K562 (cell line): ENCODE data around the gene UBR3. TPM values are rescaled to one million over a fixed set of nuclear protein-coding genes. Genes with fewer than 3 reads are reported as not detected.
A peak's percentile ranks its signal among the peaks of the same experiment; 100 is the strongest.

Experiments used
- ARID3B ChIP-seq: fragments of 250-450 bp; sonication (Bioruptor Pico); IDR thresholded peaks from 2 replicates; pipeline ENCODE4 v1.4.0; 2020; ENCODE audit warnings: borderline replicate concordance
- CAMTA2 ChIP-seq: fragments of 250-450 bp; sonication (Bioruptor Pico); conservative IDR thresholded peaks from 2 replicates; pipeline ENCODE4 v1.5.1; 2022
- CGGBP1 ChIP-seq: fragments of 250-450 bp; sonication (Bioruptor Pico); IDR thresholded peaks from 2 replicates; pipeline ENCODE4 v1.9.0; 2021; ENCODE audit warnings: mild to moderate bottlenecking
- DACH1 ChIP-seq: fragments of 450-650 bp; IDR thresholded peaks from 2 replicates; pipeline ENCODE4 v1.6.1; 2018; ENCODE audit not compliant: partially characterized antibody
- ELF2 ChIP-seq: fragments of 250-450 bp; sonication (Bioruptor Pico); IDR thresholded peaks from 2 replicates; pipeline ENCODE4 v1.5.0; 2021; ENCODE audit warnings: mild to moderate bottlenecking
- FOXO4 ChIP-seq: fragments of 450-650 bp; formaldehyde crosslinking; IDR thresholded peaks from 2 replicates; pipeline ENCODE4 v1.4.0; 2020; ENCODE audit warnings: mild to moderate bottlenecking, moderate library complexity
- HMGN3 ChIP-seq: IDR thresholded peaks from 2 replicates; pipeline ENCODE4 v1.6.1; 2011; ENCODE audit warnings: borderline replicate concordance, low read depth, mild to moderate bottlenecking, mixed read lengths, low read length; ENCODE audit not compliant: insufficient read length; ENCODE audit errors: extremely low read depth
- KLF10 ChIP-seq: fragments of 250-450 bp; sonication (Bioruptor Pico); IDR thresholded peaks from 2 replicates; pipeline ENCODE4 v1.6.1; 2021; ENCODE audit warnings: matching md5 sums
- NFRKB ChIP-seq: fragments of 450-650 bp; IDR thresholded peaks from 2 replicates; pipeline ENCODE4 v1.6.1; 2016; ENCODE audit warnings: low read depth
- PRMT5 ChIP-seq: sonication (generic); formaldehyde crosslinking; IDR thresholded peaks from 2 replicates; pipeline ENCODE4 v1.5.0; 2020; ENCODE audit warnings: missing genetic modification reagents
- STAG1 ChIP-seq: sonication (generic); formaldehyde crosslinking; IDR thresholded peaks from 2 replicates; pipeline ENCODE4 v1.5.0; 2020; ENCODE audit warnings: missing genetic modification reagents, borderline replicate concordance
- ZNF124 ChIP-seq: sonication (generic); formaldehyde crosslinking; IDR thresholded peaks from 2 replicates; pipeline ENCODE4 v1.8.1; 2022; ENCODE audit warnings: missing genetic modification reagents
- ZNF24 ChIP-seq: fragments of 450-650 bp; IDR thresholded peaks from 2 replicates; pipeline ENCODE4 v1.6.1; 2016
- polyA plus RNA-seq, 8 experiments: library from polyadenylated mRNA; depleted of rRNA in 4 of 8; stranded (reverse) in 5 of 8; unstranded in 3 of 8; fragments of >200 nt; fragmentation: Nextera tagmentation in 2 of 8; fragmentation: Illumina TruSeq in 1 of 8; extraction: Ambion mirVana in 2 of 8; extraction: Trizol in 1 of 8; gene quantifications; 2 replicates each; pipeline versions ENCODE4 v1.2.1 to v1.2.3, GENCODE V29; 2011 to 2014; ENCODE audit warnings: inconsistent platforms in 1 of 8, missing spikeins in 1 of 8
- total RNA-seq, 7 experiments: library from RNA; depleted of rRNA in 6 of 7; stranded (reverse); fragments of >200 nt in 6 of 7; fragmentation: Illumina TruSeq in 2 of 7; extraction: Trizol in 2 of 7; gene quantifications; 2 replicates each; pipeline versions ENCODE4 v1.2.1 to v1.2.3, GENCODE V29; 2011 to 2021; ENCODE audit warnings: low replicate concordance in 1 of 7
- TF ChIP-seq, protein P1 (sequence below), 3 experiments: fragments of 200-800 bp in 1 of 3; fragments of 250-450 bp in 1 of 3; fragments of 450-650 bp in 1 of 3; sonication (Bioruptor Pico) in 1 of 3; sonication (Bioruptor generic) in 1 of 3; formaldehyde crosslinking in 1 of 3; IDR thresholded peaks; 2 replicates each; pipeline versions ENCODE4 v1.6.1 to v1.8.0; 2016 to 2022; ENCODE audit warnings: mild to moderate bottlenecking in 2 of 3, missing genetic modification characterization in 2 of 3, missing compliant biosample characterization in 1 of 3, moderate library complexity in 1 of 3

Gene UBR3
- total and polyA plus RNA-seq, 9 of the 15 experiments (the other 6 are each of a cell fraction or from before 2014, with no cell fraction given), result 14.4 to 63.5 (median 40.4) TPM

- TF ChIP-seq ELF2, result peak; percentile 86
- TF ChIP-seq FOXO4 (CRISPR knock-in tag), result no peak
- no peak for TF ChIP-seq KLF10 (CRISPR knock-in tag)
- peak; percentile 45 for TF ChIP-seq DACH1
- no peak for TF ChIP-seq PRMT5 (CRISPR knock-in tag)
- TF ChIP-seq, protein P1, sequence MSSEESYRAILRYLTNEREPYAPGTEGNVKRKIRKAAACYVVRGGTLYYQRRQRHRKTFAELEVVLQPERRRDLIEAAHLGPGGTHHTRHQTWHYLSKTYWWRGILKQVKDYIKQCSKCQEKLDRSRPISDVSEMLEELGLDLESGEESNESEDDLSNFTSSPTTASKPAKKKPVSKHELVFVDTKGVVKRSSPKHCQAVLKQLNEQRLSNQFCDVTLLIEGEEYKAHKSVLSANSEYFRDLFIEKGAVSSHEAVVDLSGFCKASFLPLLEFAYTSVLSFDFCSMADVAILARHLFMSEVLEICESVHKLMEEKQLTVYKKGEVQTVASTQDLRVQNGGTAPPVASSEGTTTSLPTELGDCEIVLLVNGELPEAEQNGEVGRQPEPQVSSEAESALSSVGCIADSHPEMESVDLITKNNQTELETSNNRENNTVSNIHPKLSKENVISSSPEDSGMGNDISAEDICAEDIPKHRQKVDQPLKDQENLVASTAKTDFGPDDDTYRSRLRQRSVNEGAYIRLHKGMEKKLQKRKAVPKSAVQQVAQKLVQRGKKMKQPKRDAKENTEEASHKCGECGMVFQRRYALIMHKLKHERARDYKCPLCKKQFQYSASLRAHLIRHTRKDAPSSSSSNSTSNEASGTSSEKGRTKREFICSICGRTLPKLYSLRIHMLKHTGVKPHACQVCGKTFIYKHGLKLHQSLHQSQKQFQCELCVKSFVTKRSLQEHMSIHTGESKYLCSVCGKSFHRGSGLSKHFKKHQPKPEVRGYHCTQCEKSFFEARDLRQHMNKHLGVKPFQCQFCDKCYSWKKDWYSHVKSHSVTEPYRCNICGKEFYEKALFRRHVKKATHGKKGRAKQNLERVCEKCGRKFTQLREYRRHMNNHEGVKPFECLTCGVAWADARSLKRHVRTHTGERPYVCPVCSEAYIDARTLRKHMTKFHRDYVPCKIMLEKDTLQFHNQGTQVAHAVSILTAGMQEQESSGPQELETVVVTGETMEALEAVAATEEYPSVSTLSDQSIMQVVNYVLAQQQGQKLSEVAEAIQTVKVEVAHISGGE (CRISPR knock-in tag; IDR thresholded peaks at IDR 0.05), result no peak
- 0 out of 2 replicates have a peak, but pooled peaks have one; percentile 44 for TF ChIP-seq ZNF124 (CRISPR knock-in tag)
- TF ChIP-seq NFRKB, result no peak
- TF ChIP-seq CGGBP1 (CRISPR knock-in tag), result peak; percentile 77
- peak; percentile 78; the same call in 1 of the 2 replicates for TF ChIP-seq CAMTA2 (CRISPR knock-in tag)
- peak; percentile 92 for TF ChIP-seq HMGN3
- TF ChIP-seq ZNF24, result peak; percentile 89
- peak; percentile 98 for TF ChIP-seq STAG1 (CRISPR knock-in tag)
- TF ChIP-seq ARID3B (CRISPR knock-in tag), result peak; percentile 69; the same call in 1 of the 2 replicates
Measured at GRCh38 chr2:169824373-169825333, 2.6 kb upstream of the UBR3 start, which contains the start of gene METTL5 (continued).
